HCT116 (cell line): ENCODE measurements around the gene OCA2. TPM values are rescaled to one million over a fixed set of nuclear protein-coding genes. Genes with fewer than 3 reads are reported as not detected.

Source experiments
- ATAC-seq: fragments of 200-7000 bp; cut with Tn5 transposase; 2 replicates; pipeline ENCODE4 v1.9.1; 2020; ENCODE audit warnings: mild to moderate bottlenecking, moderate library complexity
- BruUV-seq: library from RNA; stranded (reverse); fragments of 400-500 nt; replicated peaks from 2 replicates; lab custom pipeline; 2021; lab: Mats Ljungman, UMichigan
- CTCF ChIA-PET: fragments of 300-600 bp; sonication (Branson Sonifier 250); formaldehyde crosslinking; loops from one replicate; lab custom pipeline; 2021; ENCODE audit warnings: antibody characterized with exemption; lab: Charles Lee
- POLR2A ChIA-PET: fragments of 300-600, 350-600 bp; sonication (Branson Sonifier 250); formaldehyde crosslinking; loops from one replicate; lab custom pipeline; 2021; ENCODE audit warnings: antibody characterized with exemption; lab: Charles Lee
- RAD21 ChIA-PET, 2 experiments: fragments of 300-600 bp; sonication (Branson Sonifier 250); formaldehyde crosslinking; loops; one replicate each; lab custom pipeline; 2023; ENCODE audit warnings: low total read pairs in 2 of 2; ENCODE audit not compliant: uncharacterized antibody in 2 of 2, unreplicated experiment in 2 of 2, low non-redundant PET in 1 of 2; lab: Charles Lee
- DNase-seq: peaks from one replicate; pipeline ENCODE4 v3.0.0-alpha.2; 2010; ENCODE audit warnings: low read depth, low spot score
- H2AFZ ChIP-seq: fragments of 200-600 bp; shearing (Covaris generic), sonication (generic); 2 replicates; pipeline ENCODE4 v1.6.1; 2017; ENCODE audit warnings: low read depth, mixed run types, mixed read lengths, antibody characterized with exemption, low read length; ENCODE audit not compliant: poor library complexity, severe bottlenecking
- H3K27ac ChIP-seq: 2 replicates; pipeline ENCODE4 v1.5.1; 2012; ENCODE audit warnings: low read depth, low read length
- H3K27me3 ChIP-seq: fragments of 200-600 bp; sonication (generic); 2 replicates; pipeline ENCODE4 v1.6.1; 2016; ENCODE audit warnings: mixed run types, low read length, mixed read lengths; ENCODE audit not compliant: insufficient read depth
- H3K36me3 ChIP-seq, 2 experiments: fragments of 200-500 bp in 1 of 2; fragments of 200-600 bp in 1 of 2; sonication (Bioruptor generic) in 1 of 2; sonication (generic) in 1 of 2; 2 replicates each; pipeline versions ENCODE4 v1.5.1 to v1.6.1; 2014 to 2016; ENCODE audit warnings: low read length in 2 of 2, inconsistent platforms in 1 of 2, mixed read lengths in 1 of 2, mixed run types in 1 of 2; ENCODE audit not compliant: insufficient read depth in 2 of 2, control insufficient read depth in 1 of 2
- H3K4me1 ChIP-seq, 2 experiments: fragments of 200-600 bp in 1 of 2; sonication (generic) in 1 of 2; 2 replicates each; pipeline versions ENCODE4 v1.5.1 to v1.6.1; 2012 to 2017; ENCODE audit warnings: low read length in 2 of 2, inconsistent platforms in 1 of 2, mild to moderate bottlenecking in 1 of 2, mixed read lengths in 1 of 2, mixed run types in 1 of 2, moderate library complexity in 1 of 2; ENCODE audit not compliant: insufficient read depth in 2 of 2, control insufficient read depth in 1 of 2
- H3K4me2 ChIP-seq: fragments of 200-600 bp; sonication (generic); 2 replicates; pipeline ENCODE4 v1.6.1; 2017; ENCODE audit warnings: mixed run types, low read length, mixed read lengths
- H3K4me3 ChIP-seq, 2 experiments: fragments of 200-600 bp in 1 of 2; sonication (generic) in 1 of 2; replicated peaks in 1 of 2; 2 replicates each; pipeline ENCODE4 v1.5.1; 2011 to 2016; ENCODE audit warnings: low read length in 2 of 2, control low read depth in 1 of 2, low read depth in 1 of 2, mild to moderate bottlenecking in 1 of 2, mixed read lengths in 1 of 2, mixed run types in 1 of 2
- H3K79me2 ChIP-seq: fragments of 200-600 bp; sonication (generic); 2 replicates; pipeline ENCODE4 v1.6.1; 2017; ENCODE audit warnings: mild to moderate bottlenecking, mixed run types, low read length, moderate library complexity, mixed read lengths; ENCODE audit not compliant: insufficient read depth
- H3K9ac ChIP-seq: fragments of 200-600 bp; sonication (generic); 2 replicates; pipeline ENCODE4 v1.6.1; 2016; ENCODE audit warnings: low read length, mixed read lengths
- H3K9me2 ChIP-seq: fragments of 200-600 bp; sonication (generic), shearing (Covaris generic); 2 replicates; pipeline ENCODE4 v1.6.1; 2017; ENCODE audit warnings: mixed run types, mild to moderate bottlenecking, moderate library complexity; ENCODE audit not compliant: insufficient read depth
- H3K9me3 ChIP-seq, 2 experiments: fragments of 200-500 bp in 1 of 2; fragments of 200-600 bp in 1 of 2; sonication (Bioruptor generic) in 1 of 2; sonication (generic) in 1 of 2; 2 replicates each; pipeline ENCODE4 v1.6.1; 2014 to 2017; ENCODE audit warnings: low read length in 2 of 2, mixed read lengths in 2 of 2, inconsistent platforms in 1 of 2, low read depth in 1 of 2, mild to moderate bottlenecking in 1 of 2, mixed run types in 1 of 2, moderate library complexity in 1 of 2; ENCODE audit not compliant: control insufficient read depth in 1 of 2, insufficient read depth in 1 of 2
- H4K20me1 ChIP-seq: fragments of 200-600 bp; sonication (generic), shearing (Covaris generic); 2 replicates; pipeline ENCODE4 v1.6.1; 2017; ENCODE audit warnings: mixed run types, mild to moderate bottlenecking, moderate library complexity; ENCODE audit not compliant: insufficient read depth
- CBX3 ChIP-seq: IDR thresholded peaks from 2 replicates; pipeline ENCODE4 v1.6.1; 2012; ENCODE audit warnings: low read depth
- CEBPB ChIP-seq: IDR thresholded peaks from 2 replicates; pipeline ENCODE4 v1.6.1; 2012; ENCODE audit warnings: low read depth
- EGR1 ChIP-seq: IDR thresholded peaks from 2 replicates; pipeline ENCODE4 v1.6.1; 2012; ENCODE audit warnings: low read depth
- EZH2phosphoT487 ChIP-seq: fragments of 200-600 bp; IDR thresholded peaks from 2 replicates; pipeline ENCODE4 v1.6.1; 2018; ENCODE audit warnings: antibody characterized with exemption, borderline replicate concordance
- FOSL1 ChIP-seq: IDR thresholded peaks from 2 replicates; pipeline ENCODE4 v1.6.1; 2012; ENCODE audit warnings: low read depth
- JUND ChIP-seq: IDR thresholded peaks from 2 replicates; pipeline ENCODE4 v1.6.1; 2012
- POLR2A ChIP-seq: IDR thresholded peaks from 2 replicates; pipeline ENCODE4 v1.7.0; 2011; ENCODE audit warnings: borderline replicate concordance; ENCODE audit not compliant: insufficient read depth, insufficient read length; ENCODE audit errors: extremely low read depth
- RAD21 ChIP-seq: IDR thresholded peaks from 2 replicates; pipeline ENCODE4 v1.6.1; 2012; ENCODE audit warnings: low read depth, mild to moderate bottlenecking
- REST ChIP-seq: IDR thresholded peaks from 2 replicates; pipeline ENCODE4 v1.6.1; 2012; ENCODE audit warnings: low read depth
- SIN3A ChIP-seq: IDR thresholded peaks from 2 replicates; pipeline ENCODE4 v1.6.1; 2012; ENCODE audit warnings: low read depth
- SRF ChIP-seq: IDR thresholded peaks from 2 replicates; pipeline ENCODE4 v1.6.1; 2012; ENCODE audit warnings: low read depth
- TCF7L2 ChIP-seq: IDR thresholded peaks from 2 replicates; pipeline ENCODE4 v1.7.0; 2011; ENCODE audit warnings: borderline replicate concordance, inconsistent platforms; ENCODE audit not compliant: insufficient read depth, insufficient read length; ENCODE audit errors: extremely low read depth
- YY1 ChIP-seq: IDR thresholded peaks from 2 replicates; pipeline ENCODE4 v1.6.1; 2011; ENCODE audit warnings: low read length, low read depth, moderate library complexity, mild to moderate bottlenecking; ENCODE audit not compliant: insufficient replicate concordance; ENCODE audit errors: extremely low read depth
- ZFX ChIP-seq: fragments of 450-650 bp; IDR thresholded peaks from 2 replicates; pipeline ENCODE4 v1.6.1; 2017
- ZNF274 ChIP-seq: fragments of 200-500 bp; sonication (Bioruptor generic); IDR thresholded peaks from 2 replicates; pipeline ENCODE4 v1.6.1; 2014; ENCODE audit warnings: mild to moderate bottlenecking, low read depth, low read length, inconsistent platforms
- intact Hi-C: fragments of 100-400 bp; cut with micrococcal nuclease; formaldehyde crosslinking; loops from 2 replicates; pipeline ENCODE4 v1.10.0; 2022
- total RNA-seq: library from RNA; stranded (reverse); gene quantifications from one replicate; pipeline ENCODE4 v1.2.1, GENCODE V29; 2021; ENCODE audit not compliant: unreplicated experiment
- TF ChIP-seq, protein P1 (sequence below): IDR thresholded peaks from 2 replicates; pipeline ENCODE4 v1.6.1; 2012
- TF ChIP-seq, protein P2 (sequence below): IDR thresholded peaks from 2 replicates; pipeline ENCODE4 v1.6.1; 2011; ENCODE audit warnings: mild to moderate bottlenecking, low read length, moderate library complexity; ENCODE audit not compliant: insufficient replicate concordance; ENCODE audit errors: extremely low read depth
- TF ChIP-seq, protein P3 (sequence below), 3 experiments: fragments of 200-600 bp in 1 of 3; sonication (generic) in 1 of 3; IDR thresholded peaks in 2 of 3; conservative IDR thresholded peaks in 1 of 3; 2 replicates each; pipeline ENCODE4 v1.5.1; 2012 to 2017; ENCODE audit warnings: low read depth in 2 of 3, low read length in 2 of 3, antibody characterized with exemption in 1 of 3, borderline replicate concordance in 1 of 3, control low read depth in 1 of 3, mild to moderate bottlenecking in 1 of 3, mixed read lengths in 1 of 3, mixed run types in 1 of 3, moderate library complexity in 1 of 3; ENCODE audit not compliant: insufficient read depth in 1 of 3
- TF ChIP-seq, protein P4 (sequence below): IDR thresholded peaks from 2 replicates; pipeline ENCODE4 v1.6.1; 2012

The OCA2 gene
- total RNA-seq, 1 experiment from 2014 or later = not detected

DNA sequence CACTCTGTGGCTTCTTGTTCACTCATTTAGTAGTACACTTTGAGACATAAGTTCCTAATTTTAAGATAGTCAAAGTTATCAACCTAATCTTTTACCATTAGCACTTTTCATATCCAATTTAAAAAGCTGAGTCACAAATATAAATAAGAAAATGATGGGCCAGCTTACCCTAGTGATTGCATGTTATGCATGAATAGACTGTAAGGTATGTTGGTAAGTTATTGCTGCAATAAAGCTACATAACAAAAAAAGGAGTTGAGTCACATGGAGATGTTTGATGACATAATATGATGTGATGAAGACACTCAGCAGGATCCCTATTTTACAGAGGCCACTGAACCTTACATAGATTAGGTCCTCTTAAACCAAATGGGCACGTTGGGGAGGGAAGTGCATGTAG lies 161.3 kb downstream of the OCA2 start:
- Histone ChIP-seq H3K4me2 (no peak overlapping the region), H3K27ac (no peak overlapping the region), H3K36me3 (no peaks in the 10 kb centered on the region), H2AFZ (no peak overlapping the region), H3K4me1 (no peaks in the 10 kb centered on the region), H3K27me3 (no peaks in the 10 kb centered on the region), H3K9me2 (no peaks in the 10 kb centered on the region), H4K20me1 (no peaks in the 10 kb centered on the region), H3K4me3 (no peak overlapping the region), H3K79me2 (no peaks in the 10 kb centered on the region), H3K9me3 (peaks cover 0 to 13% of the 10 kb centered on the region in 2 experiments; a peak in 2 of 4 replicates), H3K9ac (no peak overlapping the region)
- ChIA-PET RAD21 (no interaction called here), POLR2A (no interaction called here), CTCF (no interaction called here)
- intact Hi-C loops = no loop called here
- no peak for ATAC-seq
- DNase-seq = no peak
- no TSS peak for BruUV-seq
- TF ChIP-seq FOSL1 (no peak), REST (no peak), TCF7L2 (no peak), RAD21 (no peak), CBX3 (no peak), EZH2phosphoT487 (no peak), EGR1 (no peak), JUND (no peak), SRF (no peak), ZFX (no peak), POLR2A (no peak), SIN3A (no peak), CEBPB (no peak), YY1 (no peak), ZNF274 (no peak)
- TF ChIP-seq, protein P1, sequence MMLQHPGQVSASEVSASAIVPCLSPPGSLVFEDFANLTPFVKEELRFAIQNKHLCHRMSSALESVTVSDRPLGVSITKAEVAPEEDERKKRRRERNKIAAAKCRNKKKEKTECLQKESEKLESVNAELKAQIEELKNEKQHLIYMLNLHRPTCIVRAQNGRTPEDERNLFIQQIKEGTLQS = no peak
- TF ChIP-seq, protein P2, sequence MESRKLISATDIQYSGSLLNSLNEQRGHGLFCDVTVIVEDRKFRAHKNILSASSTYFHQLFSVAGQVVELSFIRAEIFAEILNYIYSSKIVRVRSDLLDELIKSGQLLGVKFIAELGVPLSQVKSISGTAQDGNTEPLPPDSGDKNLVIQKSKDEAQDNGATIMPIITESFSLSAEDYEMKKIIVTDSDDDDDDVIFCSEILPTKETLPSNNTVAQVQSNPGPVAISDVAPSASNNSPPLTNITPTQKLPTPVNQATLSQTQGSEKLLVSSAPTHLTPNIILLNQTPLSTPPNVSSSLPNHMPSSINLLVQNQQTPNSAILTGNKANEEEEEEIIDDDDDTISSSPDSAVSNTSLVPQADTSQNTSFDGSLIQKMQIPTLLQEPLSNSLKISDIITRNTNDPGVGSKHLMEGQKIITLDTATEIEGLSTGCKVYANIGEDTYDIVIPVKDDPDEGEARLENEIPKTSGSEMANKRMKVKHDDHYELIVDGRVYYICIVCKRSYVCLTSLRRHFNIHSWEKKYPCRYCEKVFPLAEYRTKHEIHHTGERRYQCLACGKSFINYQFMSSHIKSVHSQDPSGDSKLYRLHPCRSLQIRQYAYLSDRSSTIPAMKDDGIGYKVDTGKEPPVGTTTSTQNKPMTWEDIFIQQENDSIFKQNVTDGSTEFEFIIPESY = no peak
- TF ChIP-seq, protein P3, sequence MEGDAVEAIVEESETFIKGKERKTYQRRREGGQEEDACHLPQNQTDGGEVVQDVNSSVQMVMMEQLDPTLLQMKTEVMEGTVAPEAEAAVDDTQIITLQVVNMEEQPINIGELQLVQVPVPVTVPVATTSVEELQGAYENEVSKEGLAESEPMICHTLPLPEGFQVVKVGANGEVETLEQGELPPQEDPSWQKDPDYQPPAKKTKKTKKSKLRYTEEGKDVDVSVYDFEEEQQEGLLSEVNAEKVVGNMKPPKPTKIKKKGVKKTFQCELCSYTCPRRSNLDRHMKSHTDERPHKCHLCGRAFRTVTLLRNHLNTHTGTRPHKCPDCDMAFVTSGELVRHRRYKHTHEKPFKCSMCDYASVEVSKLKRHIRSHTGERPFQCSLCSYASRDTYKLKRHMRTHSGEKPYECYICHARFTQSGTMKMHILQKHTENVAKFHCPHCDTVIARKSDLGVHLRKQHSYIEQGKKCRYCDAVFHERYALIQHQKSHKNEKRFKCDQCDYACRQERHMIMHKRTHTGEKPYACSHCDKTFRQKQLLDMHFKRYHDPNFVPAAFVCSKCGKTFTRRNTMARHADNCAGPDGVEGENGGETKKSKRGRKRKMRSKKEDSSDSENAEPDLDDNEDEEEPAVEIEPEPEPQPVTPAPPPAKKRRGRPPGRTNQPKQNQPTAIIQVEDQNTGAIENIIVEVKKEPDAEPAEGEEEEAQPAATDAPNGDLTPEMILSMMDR (IDR thresholded peaks at IDR 0.05 in 2 of 3, conservative IDR thresholded peaks at IDR 0.05 in 1 of 3; ENCODE audit: borderline replicate concordance in 1 of 3, insufficient read depth in 1 of 3, low read depth in 2 of 3, low read length in 2 of 3) = no peak
- TF ChIP-seq, protein P4, sequence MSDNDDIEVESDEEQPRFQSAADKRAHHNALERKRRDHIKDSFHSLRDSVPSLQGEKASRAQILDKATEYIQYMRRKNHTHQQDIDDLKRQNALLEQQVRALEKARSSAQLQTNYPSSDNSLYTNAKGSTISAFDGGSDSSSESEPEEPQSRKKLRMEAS = no peak
